Measurements from ENCODE around the gene SP140L.
"Not testable (repeated sequence)": the region's sequence is repeated elsewhere in the genome, so short reads cannot be mapped to it uniquely, and the experiment has no call there.

Gene SP140L

DNA sequence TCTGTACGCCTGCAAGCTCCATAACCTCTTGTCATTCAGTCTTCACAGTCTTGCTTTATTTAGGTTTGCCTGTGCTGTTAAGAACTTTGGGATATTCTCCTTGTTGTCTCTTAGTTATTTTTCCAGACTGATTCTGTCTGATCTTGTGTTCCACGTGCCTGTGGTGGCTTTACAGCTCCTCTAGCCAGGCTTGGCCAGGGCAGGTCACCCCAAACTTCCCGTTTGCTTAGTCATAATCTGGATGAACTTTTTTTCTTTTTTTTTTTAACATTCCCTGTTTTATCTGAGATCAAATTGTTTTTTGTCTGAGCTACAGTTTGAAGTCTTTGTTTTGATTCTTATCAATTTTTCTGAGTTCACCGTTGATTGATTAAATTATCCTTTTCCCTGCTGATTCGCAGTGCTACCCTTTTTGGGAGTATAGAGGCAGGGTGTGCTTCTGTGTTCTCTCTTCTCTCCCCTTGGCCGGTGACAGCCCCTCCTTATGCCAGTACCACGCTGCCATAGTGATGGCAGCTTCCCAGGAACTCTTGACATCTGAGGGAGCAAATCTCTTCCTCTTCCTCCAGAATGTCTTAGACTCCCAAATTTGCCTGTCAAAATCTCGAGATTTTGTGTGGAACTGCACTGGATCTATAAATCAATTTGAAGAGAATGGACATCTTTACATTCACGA, 91.5 kb downstream of the SP140L start:
- DNase-seq (ENCODE audit: low read depth in 2 of 2): no peak

GRCh38 chr2:230419181-230419580, 92.2 kb downstream of the SP140L start:
- DNase-seq (ENCODE audit: low read depth in 2 of 2): no peak

DNA sequence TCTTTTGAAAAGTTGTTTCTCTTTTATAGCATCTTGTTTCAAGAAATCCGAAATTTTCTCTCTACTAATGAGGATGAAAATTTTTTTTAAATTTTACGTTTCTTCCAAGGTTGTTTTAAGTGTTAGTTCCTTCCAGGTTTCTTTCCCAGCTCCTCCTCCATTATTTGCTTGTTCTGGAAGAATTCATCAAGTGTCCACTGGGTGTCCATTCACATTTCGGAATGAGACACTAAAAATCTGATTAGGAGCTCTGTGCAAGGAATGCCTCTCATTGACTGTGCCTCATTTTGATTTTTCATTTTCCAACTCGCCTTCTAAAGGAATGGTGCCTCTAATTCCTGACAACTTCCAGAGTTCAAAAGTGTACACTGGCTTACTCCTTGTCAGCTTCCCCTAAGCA, 95.2 kb downstream of the SP140L start:
- no peak for DNase-seq (ENCODE audit: low read depth in 2 of 2)

- DNase-seq (ENCODE audit: low read depth in 2 of 2): no peak
Measured at GRCh38 chr2:230423851-230424458, 97.0 kb downstream of the SP140L start.

GRCh38 chr2:230425377-230425776, 98.4 kb downstream of the SP140L start:
- DNase-seq (ENCODE audit: low read depth in 2 of 2): no peak

DNA sequence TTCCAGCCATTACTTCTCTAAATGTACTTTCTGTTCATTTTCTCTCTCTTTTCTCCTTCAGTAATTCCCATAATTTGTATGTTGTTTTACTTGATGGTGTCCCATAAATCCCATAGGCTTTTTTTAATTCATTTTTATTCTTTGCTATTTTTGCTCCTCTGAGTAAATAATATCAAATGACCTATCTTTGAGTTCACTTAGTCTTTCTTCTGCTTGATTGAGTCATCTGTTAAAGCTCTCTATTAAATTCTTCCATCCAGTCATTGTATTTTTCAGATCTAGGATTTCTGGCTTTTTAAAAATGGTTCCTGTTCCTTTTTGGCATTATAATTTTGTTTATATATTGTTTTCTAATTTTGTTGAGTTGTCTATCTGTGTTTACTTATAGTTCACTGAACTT, 102.5 kb downstream of the SP140L start:
- no peak for DNase-seq (ENCODE audit: low read depth in 2 of 2)

- DNase-seq (ENCODE audit: low read depth in 2 of 2): no peak
Measured at GRCh38 chr2:230430957-230431910, 104.2 kb downstream of the SP140L start.

GRCh38 chr2:230434677-230435324, 107.8 kb downstream of the SP140L start:
- no peak for DNase-seq (ENCODE audit: low read depth in 2 of 2)

- DNase-seq (ENCODE audit: low read depth in 2 of 2): no peak
Measured at GRCh38 chr2:230435431-230435830, 108.4 kb downstream of the SP140L start.

DNA sequence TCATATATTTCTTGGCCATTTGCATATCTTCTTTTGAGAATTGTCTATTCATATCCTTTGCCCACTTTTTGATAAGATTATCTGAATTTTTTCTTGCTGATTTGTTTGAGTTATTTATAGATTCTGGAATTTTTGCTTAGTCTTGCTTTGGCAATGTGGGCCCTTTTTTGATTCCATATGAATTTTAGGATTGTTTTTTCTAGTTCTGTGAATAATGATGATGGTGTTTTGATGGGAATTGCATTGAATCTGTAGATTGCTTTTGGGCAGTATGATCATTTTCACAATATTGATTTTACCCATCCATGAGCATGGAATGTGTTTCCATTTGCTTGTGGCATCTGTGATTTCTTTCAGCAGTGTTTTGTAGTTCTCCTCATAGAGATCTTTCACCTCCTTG, 112.1 kb downstream of the SP140L start:
- not testable (repeated sequence) for DNase-seq (ENCODE audit: low read depth in 2 of 2)

GRCh38 chr2:230439590-230439989, 112.6 kb downstream of the SP140L start:
- no peak for DNase-seq (ENCODE audit: low read depth in 2 of 2)

DNA sequence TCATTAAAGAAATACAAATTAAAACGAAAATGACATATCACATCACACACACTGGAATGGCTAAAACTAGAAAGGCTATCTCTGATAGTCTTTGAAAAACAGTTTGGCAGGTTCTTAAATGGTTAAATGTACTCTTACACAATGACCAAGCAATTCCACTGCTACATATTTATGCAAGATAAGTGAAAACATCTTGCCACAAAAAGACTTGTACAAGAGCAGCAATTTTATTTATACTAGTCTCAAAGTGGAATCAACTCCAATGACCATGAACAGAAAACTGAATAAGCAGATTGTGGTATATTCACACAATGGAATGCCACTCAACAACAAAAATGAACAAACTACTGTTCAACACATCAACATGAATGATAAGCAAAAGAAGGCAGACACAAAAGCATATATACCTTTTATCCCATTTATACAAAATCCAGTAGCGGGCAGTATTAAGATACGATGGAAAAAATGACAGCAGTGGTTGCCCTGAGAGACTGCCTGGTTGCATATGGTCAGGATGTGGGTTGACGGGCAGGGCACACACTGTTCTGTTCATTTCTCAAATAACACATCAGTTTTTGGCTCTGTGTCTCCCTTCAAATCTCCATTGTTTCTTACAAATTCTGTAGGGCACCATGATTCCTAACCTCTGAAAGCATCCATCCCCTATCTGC, 114.4 kb downstream of the SP140L start:
- DNase-seq (ENCODE audit: low read depth in 2 of 2): no peak

DNA sequence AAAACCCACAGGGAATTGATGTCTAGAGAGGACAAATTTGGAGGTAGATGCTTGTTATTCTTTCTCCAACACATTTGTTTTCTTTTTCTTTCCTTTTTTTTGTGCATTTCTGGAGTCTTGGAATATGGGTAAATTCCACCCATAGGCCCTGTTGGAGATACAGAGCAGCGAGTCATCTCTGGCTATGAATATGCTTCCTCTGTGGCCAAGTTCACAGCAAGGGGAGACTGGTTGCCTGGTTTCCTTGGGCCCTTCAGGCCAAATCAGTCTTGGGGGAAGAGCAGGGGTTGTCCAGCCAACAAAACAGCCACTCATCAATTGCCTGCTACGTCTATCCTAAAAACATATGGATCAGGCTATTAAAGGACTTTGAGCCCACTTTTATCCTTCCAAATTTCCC, 116.5 kb downstream of the SP140L start:
- DNase-seq (ENCODE audit: low read depth in 2 of 2): no peak

DNA sequence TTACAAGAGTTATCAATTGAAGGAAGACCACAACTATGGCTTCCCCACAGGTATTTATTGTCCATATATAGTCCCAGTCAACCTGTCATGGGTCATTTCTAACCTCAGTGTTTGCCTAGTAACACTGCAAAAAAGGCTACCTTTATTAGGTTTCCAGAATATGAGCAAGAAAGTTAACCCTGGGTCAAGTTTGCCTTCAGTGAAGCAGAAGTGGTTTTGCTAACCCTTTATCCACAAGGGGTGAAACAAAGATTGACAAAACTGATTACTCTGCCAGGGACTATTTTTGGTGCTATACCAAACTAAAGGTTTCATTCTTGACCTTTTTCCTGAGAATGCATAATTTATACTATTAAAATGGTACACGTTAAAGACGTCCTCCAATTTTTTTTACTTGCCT, 117.8 kb downstream of the SP140L start:
- no peak for DNase-seq (ENCODE audit: low read depth in 2 of 2)

- no peak for DNase-seq (ENCODE audit: low read depth in 2 of 2)
Measured at GRCh38 chr2:230447036-230447435, 120.0 kb downstream of the SP140L start.

DNA sequence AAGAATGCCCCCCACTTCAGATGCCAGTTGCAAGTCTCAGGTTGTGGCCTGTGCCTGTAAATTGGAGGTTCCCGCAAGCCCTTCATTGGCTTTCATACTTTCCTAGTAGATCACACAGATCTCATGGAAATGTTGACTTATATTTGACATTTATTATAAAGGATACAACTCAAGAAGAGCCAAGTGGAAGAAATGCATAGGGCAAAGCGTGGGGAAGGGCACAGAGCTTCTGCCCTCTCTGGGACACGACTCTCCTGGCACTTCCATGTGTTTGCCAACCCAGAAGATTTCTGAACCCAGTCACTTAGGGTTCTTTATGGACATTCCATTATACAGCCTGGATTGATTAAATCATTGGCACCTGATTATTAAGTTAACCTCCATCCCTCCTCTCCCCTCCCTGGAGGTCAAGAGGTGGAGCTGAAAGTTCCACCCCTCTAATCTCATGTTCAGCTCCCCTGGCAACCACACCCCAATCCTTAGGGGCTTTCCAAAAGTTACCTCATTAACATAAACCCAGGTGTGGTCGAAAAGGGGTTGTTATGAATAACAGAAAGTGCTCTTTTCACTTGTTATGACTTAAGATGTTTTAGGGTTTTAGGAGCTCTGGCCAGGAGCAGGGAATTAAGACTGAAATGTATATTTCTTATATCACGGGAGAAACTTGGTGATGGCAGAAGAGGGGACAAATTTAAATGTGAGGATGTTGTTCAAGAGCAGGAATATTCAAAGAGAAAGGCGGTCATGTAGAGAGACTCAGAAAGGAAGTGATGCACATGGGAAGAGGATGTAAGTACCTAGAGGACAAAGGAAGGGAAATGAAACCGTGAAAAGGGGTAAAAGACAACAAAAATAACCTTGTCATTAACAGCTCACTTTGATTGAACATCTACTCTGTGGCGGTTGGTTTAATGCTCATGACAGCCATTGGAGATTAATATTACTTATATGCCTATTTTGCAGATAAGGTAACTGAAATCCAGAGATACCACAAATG, 120.8 kb downstream of the SP140L start:
- DNase-seq (ENCODE audit: low read depth in 2 of 2): no peak

- no peak for DNase-seq (ENCODE audit: low read depth in 2 of 2)
Measured at GRCh38 chr2:230449901-230450467, 123.0 kb downstream of the SP140L start.

DNA sequence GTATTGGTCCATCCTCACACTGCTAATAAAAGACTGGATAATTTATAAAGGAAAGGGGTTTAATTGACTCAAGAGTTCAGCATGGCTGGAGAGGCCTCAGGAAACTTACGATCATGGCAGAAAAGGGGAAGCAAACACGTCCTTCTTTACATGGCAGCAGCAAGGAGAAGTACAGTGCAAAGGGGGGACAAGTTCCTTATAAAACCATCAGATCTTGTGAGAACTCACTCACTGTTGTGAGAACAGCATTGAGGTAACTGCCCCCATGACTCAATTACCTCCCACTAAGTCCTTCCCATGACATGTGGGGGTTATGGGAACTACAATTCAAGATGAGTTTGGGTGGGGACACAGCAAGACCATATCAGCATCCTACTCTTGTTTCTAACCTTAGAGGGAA, 126.0 kb downstream of the SP140L start:
- DNase-seq (ENCODE audit: low read depth in 2 of 2): no peak
